ENCODE results near the gene CUEDC1.

- TF ChIP-seq ZNF780A (CRISPR knock-in tag; IDR thresholded peaks at IDR 0.05) (no peak), TOE1 (CRISPR knock-in tag; IDR thresholded peaks at IDR 0.05) (no peak), ESRRA (CRISPR knock-in tag; IDR thresholded peaks at IDR 0.05; ENCODE audit: low read depth) (no peak), MAX (IDR thresholded peaks at IDR 0.05) (no peak; the same call in 1 of the 2 replicates)
These were observed 94.7 kb downstream of the CUEDC1 start for GRCh38 chr17:57860414-57860999.

All from HepG2 (cell line).